Measurements from ENCODE around the gene FXN.

FXN gene

DNA sequence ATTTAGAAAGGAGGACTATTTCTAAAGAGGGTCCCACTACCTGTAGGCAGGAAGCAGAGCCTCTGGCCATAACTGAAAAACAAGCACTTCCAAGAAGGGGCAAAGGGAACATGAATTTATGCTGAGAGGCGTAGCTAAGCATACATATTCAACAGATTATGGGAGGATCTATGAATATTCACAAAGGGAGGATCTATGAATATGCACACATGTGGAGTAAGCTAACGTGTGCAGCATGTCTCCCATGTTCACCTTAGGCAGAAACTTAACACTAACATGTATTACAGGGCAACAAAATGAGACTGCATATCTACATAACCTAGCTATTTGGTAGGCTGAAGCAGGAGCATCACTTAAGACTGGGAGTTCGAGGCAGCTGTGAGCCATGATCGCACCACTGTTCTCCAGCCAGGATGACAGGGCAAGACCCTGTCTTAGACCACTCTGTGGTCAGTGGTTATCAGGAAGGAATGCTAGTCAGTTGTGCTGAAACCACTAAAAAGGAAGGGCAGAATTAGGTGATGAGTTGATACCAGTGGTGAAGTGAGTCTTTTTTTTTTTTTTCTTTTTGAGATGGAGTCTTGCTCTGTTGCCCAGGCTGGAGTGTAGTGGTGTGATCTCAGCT is 20.8 kb downstream of the FXN start:
- Histone ChIP-seq H3K23ac (ENCODE audit: low read length in 2 of 2) (no peak overlapping the region), H3K27me3 (ENCODE audit: control insufficient read depth in 1 of 2, insufficient read depth in 1 of 2, low read length in 2 of 2) (no peaks in the 10 kb centered on the region)

DNA sequence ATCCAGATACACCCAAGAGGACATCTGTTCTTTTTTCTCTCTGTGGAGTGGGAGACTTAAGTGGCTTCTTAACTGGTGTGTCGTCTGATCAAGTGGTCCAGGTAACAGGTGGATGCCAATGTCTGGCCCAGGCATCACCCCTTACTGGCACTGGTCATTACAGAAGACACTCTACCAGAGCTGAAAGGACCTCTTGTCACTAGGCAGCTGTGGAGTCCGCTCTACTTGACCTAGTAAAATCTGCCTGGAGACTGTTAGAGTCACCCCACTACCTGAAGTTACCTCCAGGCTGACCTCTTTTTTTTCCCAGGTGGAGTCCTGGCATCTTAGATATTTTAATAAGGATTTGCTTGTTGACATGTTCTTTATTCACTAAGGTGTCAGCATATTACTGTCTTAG is 22.5 kb downstream of the FXN start:
- Histone ChIP-seq H2AFZ (ENCODE audit: low read depth, low read length) (no peak overlapping the region), H2BK12ac (ENCODE audit: low read length in 2 of 2) (no peak overlapping the region), H3K4me2 (ENCODE audit: low read length, poor library complexity, severe bottlenecking) (no peak overlapping the region), H3K4ac (ENCODE audit: low read depth in 1 of 2, low read length in 2 of 2) (no peak overlapping the region), H4K91ac (ENCODE audit: low read length) (no peak overlapping the region), H2BK15ac (ENCODE audit: low read depth, poor library complexity, severe bottlenecking) (no peak overlapping the region), H4K8ac (ENCODE audit: low read length) (no peak overlapping the region), H3K23ac (ENCODE audit: low read length in 2 of 2) (no peak overlapping the region), H3K14ac (ENCODE audit: low read length in 2 of 2) (no peak overlapping the region), H3K79me1 (replicated peaks; ENCODE audit: low read length, poor library complexity, severe bottlenecking) (peaks cover 3% of the 10 kb centered on the region), H2BK120ac (ENCODE audit: low read depth, low read length) (no peak overlapping the region), H3K4me1 (ENCODE audit: control insufficient read depth, insufficient read depth, low read depth, low read length) (no peaks in the 10 kb centered on the region), H2BK5ac (ENCODE audit: low read depth, low read length, poor library complexity, severe bottlenecking) (no peak overlapping the region), H3K4me3 (ENCODE audit: insufficient read depth in 1 of 2, low read depth in 1 of 2, low read length in 2 of 2) (no peak overlapping the region), H3K27me3 (ENCODE audit: control insufficient read depth in 1 of 2, insufficient read depth in 1 of 2, low read length in 2 of 2) (no peaks in the 10 kb centered on the region), H3K9me3 (ENCODE audit: control insufficient read depth, low read length) (no peaks in the 10 kb centered on the region), H2AK5ac (ENCODE audit: low read length, severe bottlenecking) (no peak overlapping the region), H3K18ac (ENCODE audit: low read depth in 1 of 2, low read length in 2 of 2) (no peak overlapping the region), H3K9ac (ENCODE audit: low read length) (no peak overlapping the region), H3K27ac (ENCODE audit: low read length, poor library complexity, severe bottlenecking) (no peak overlapping the region), H3K36me3 (ENCODE audit: control insufficient read depth in 1 of 2, insufficient read depth in 2 of 2, low read depth in 1 of 2, low read length in 2 of 2) (peaks cover 0 to 16% of the 10 kb centered on the region in 2 experiments)
- no peak for DNase-seq
- WGBS: 92% methylated on average over 2 of the region's 2 CpGs

More for the DNA sequence above, 20.8 kb downstream of the FXN start:
- H2BK15ac ChIP-seq (ENCODE audit: low read depth, poor library complexity, severe bottlenecking): no peak overlapping the region
- H3K9me3 ChIP-seq (ENCODE audit: control insufficient read depth, low read length): no peaks in the 10 kb centered on the region
- no peak overlapping the region for H2AFZ ChIP-seq (ENCODE audit: low read depth, low read length)
- H3K9ac ChIP-seq (ENCODE audit: low read length): no peak overlapping the region
- no peaks in the 10 kb centered on the region for H3K4me1 ChIP-seq (ENCODE audit: control insufficient read depth, insufficient read depth, low read depth, low read length)
- H2AK5ac ChIP-seq (ENCODE audit: low read length, severe bottlenecking): no peak overlapping the region
- H3K79me1 ChIP-seq (replicated peaks; ENCODE audit: low read length, poor library complexity, severe bottlenecking): peaks cover 3% of the 10 kb centered on the region
- peak overlapping the region; percentile 12 for H4K8ac ChIP-seq (ENCODE audit: low read length)
- H3K27ac ChIP-seq (ENCODE audit: low read length, poor library complexity, severe bottlenecking): no peak overlapping the region
- H3K18ac ChIP-seq (ENCODE audit: low read depth in 1 of 2, low read length in 2 of 2): no peak overlapping the region
- no peak for DNase-seq
- H3K14ac ChIP-seq (ENCODE audit: low read length in 2 of 2): no peak overlapping the region
- no peak overlapping the region for H3K4me2 ChIP-seq (ENCODE audit: low read length, poor library complexity, severe bottlenecking)
- H4K91ac ChIP-seq (ENCODE audit: low read length): no peak overlapping the region
- H3K4ac ChIP-seq (ENCODE audit: low read depth in 1 of 2, low read length in 2 of 2): no peak overlapping the region
- 96% methylated on average over 4 of the region's 4 CpGs for WGBS
- no peak overlapping the region for H2BK12ac ChIP-seq (ENCODE audit: low read length in 2 of 2)
- H2BK120ac ChIP-seq (ENCODE audit: low read depth, low read length): no peak overlapping the region
- H2BK5ac ChIP-seq (ENCODE audit: low read depth, low read length, poor library complexity, severe bottlenecking): no peak overlapping the region
- no peak overlapping the region for H3K4me3 ChIP-seq (ENCODE audit: insufficient read depth in 1 of 2, low read depth in 1 of 2, low read length in 2 of 2)
- H3K36me3 ChIP-seq (ENCODE audit: control insufficient read depth in 1 of 2, insufficient read depth in 2 of 2, low read depth in 1 of 2, low read length in 2 of 2): peaks cover 0 to 16% of the 10 kb centered on the region in 2 experiments

DNA sequence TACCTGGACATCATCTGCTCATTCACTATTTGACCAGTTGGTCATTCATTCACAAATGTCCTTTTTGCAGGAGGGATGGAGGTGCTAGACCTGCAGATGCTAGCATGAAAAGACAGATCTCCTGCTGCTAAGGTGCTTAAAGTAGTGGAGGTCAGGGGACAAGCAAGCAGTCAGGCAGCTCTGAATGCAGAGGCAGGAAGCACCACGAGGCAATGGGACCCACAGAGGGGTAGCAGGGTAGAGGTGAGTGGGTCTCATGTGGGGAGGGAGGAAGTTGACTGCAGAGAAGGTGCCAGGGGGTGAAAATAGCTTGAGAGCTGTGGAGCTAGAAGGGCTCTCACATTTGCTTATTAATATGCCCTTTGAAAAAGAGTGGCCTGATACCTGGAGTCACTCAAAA is 25.2 kb downstream of the FXN start:
- Histone ChIP-seq H3K23ac (ENCODE audit: low read length in 2 of 2) (no peak overlapping the region), H2AK5ac (ENCODE audit: low read length, severe bottlenecking) (no peak overlapping the region), H3K9me3 (ENCODE audit: control insufficient read depth, low read length) (no peaks in the 10 kb centered on the region), H2BK12ac (ENCODE audit: low read length in 2 of 2) (no peak overlapping the region), H2BK5ac (ENCODE audit: low read depth, low read length, poor library complexity, severe bottlenecking) (no peak overlapping the region), H3K4me2 (ENCODE audit: low read length, poor library complexity, severe bottlenecking) (no peak overlapping the region), H3K9ac (ENCODE audit: low read length) (no peak overlapping the region), H3K79me1 (replicated peaks; ENCODE audit: low read length, poor library complexity, severe bottlenecking) (peaks cover 3% of the 10 kb centered on the region), H3K4me3 (ENCODE audit: insufficient read depth in 1 of 2, low read depth in 1 of 2, low read length in 2 of 2) (no peak overlapping the region), H3K4ac (ENCODE audit: low read depth in 1 of 2, low read length in 2 of 2) (no peak overlapping the region), H4K91ac (ENCODE audit: low read length) (no peak overlapping the region), H3K36me3 (ENCODE audit: control insufficient read depth in 1 of 2, insufficient read depth in 2 of 2, low read depth in 1 of 2, low read length in 2 of 2) (peaks cover 0 to 30% of the 10 kb centered on the region in 2 experiments), H2AFZ (ENCODE audit: low read depth, low read length) (no peak overlapping the region), H3K27ac (ENCODE audit: low read length, poor library complexity, severe bottlenecking) (no peak overlapping the region), H3K27me3 (ENCODE audit: control insufficient read depth in 1 of 2, insufficient read depth in 1 of 2, low read length in 2 of 2) (no peaks in the 10 kb centered on the region), H3K14ac (ENCODE audit: low read length in 2 of 2) (peak overlapping the region in 1 of 2 experiments; percentile 19), H2BK15ac (ENCODE audit: low read depth, poor library complexity, severe bottlenecking) (no peak overlapping the region), H3K18ac (ENCODE audit: low read depth in 1 of 2, low read length in 2 of 2) (no peak overlapping the region), H4K8ac (ENCODE audit: low read length) (peak overlapping the region; percentile 12), H3K4me1 (ENCODE audit: control insufficient read depth, insufficient read depth, low read depth, low read length) (no peaks in the 10 kb centered on the region), H2BK120ac (ENCODE audit: low read depth, low read length) (no peak overlapping the region)
- WGBS: 70% methylated on average over 1 of the region's 1 CpG
- no peak for DNase-seq

DNA sequence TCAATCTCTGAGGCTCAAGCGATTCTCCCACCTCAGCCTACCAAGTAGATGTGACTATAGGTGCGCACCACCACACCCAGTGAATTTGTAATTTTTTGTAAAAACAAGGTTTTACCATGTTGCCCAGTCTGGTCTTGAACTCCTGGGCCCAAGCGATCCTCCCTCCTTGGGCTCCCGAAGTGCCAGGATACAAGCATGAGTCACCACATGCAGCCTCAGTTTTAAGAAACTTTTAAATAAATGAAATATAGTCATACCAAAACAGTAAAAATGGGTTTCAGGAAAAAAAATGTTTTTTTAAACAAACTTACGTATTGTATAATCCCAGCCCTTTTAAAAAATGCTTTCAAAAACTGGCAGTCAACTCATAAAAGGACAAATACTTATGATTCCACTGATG is 26.6 kb downstream of the FXN start:
- Histone ChIP-seq H3K9ac (ENCODE audit: low read length) (no peak overlapping the region), H3K23ac (ENCODE audit: low read length in 2 of 2) (no peak overlapping the region), H3K4me3 (ENCODE audit: insufficient read depth in 1 of 2, low read depth in 1 of 2, low read length in 2 of 2) (no peak overlapping the region), H3K79me1 (replicated peaks; ENCODE audit: low read length, poor library complexity, severe bottlenecking) (peaks cover 3% of the 10 kb centered on the region), H3K36me3 (ENCODE audit: control insufficient read depth in 1 of 2, insufficient read depth in 2 of 2, low read depth in 1 of 2, low read length in 2 of 2) (peaks cover 8 to 32% of the 10 kb centered on the region in 2 experiments), H3K27me3 (ENCODE audit: control insufficient read depth in 1 of 2, insufficient read depth in 1 of 2, low read length in 2 of 2) (no peaks in the 10 kb centered on the region), H4K8ac (ENCODE audit: low read length) (no peak overlapping the region), H3K9me3 (ENCODE audit: control insufficient read depth, low read length) (no peaks in the 10 kb centered on the region), H2AK5ac (ENCODE audit: low read length, severe bottlenecking) (no peak overlapping the region), H3K4ac (ENCODE audit: low read depth in 1 of 2, low read length in 2 of 2) (no peak overlapping the region), H3K14ac (ENCODE audit: low read length in 2 of 2) (no peak overlapping the region), H2BK15ac (ENCODE audit: low read depth, poor library complexity, severe bottlenecking) (no peak overlapping the region), H2AFZ (ENCODE audit: low read depth, low read length) (no peak overlapping the region), H2BK12ac (ENCODE audit: low read length in 2 of 2) (no peak overlapping the region), H2BK120ac (ENCODE audit: low read depth, low read length) (no peak overlapping the region), H2BK5ac (ENCODE audit: low read depth, low read length, poor library complexity, severe bottlenecking) (no peak overlapping the region), H3K4me1 (ENCODE audit: control insufficient read depth, insufficient read depth, low read depth, low read length) (no peaks in the 10 kb centered on the region), H3K27ac (ENCODE audit: low read length, poor library complexity, severe bottlenecking) (no peak overlapping the region), H3K4me2 (ENCODE audit: low read length, poor library complexity, severe bottlenecking) (no peak overlapping the region), H3K18ac (ENCODE audit: low read depth in 1 of 2, low read length in 2 of 2) (no peak overlapping the region), H4K91ac (ENCODE audit: low read length) (no peak overlapping the region)
- DNase-seq: no peak
- 90% methylated on average over 2 of the region's 5 CpGs for WGBS

Measured in mesenchymal stem cell (in vitro differentiated cells and primary cell).